ENCODE measurements around the gene BRWD1.

DNA sequence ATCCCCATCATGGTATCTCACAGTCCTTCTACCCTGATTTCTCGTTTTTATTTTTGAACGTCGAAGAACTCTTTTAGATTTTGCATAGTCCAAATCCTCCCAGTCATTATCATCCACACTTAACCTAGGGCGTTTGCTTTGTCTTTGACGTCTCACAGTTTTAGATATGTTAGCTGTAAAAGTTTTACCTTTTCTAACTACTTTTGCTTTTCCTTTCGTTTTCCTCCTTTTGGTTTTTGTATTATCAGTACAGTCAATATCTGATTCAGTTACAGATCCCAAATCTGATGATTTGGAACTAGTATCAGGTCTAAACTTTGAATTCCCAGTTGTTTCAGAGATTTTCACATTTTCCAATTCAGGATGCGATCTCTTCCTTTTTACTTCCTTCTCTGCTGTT lies 117.1 kb downstream of the BRWD1 start:
- TF ChIP-seq EZH2 (IDR thresholded peaks at IDR 0.05; ENCODE audit: low read length, missing control alignments), result no peak
- TF ChIP-seq, protein P1, sequence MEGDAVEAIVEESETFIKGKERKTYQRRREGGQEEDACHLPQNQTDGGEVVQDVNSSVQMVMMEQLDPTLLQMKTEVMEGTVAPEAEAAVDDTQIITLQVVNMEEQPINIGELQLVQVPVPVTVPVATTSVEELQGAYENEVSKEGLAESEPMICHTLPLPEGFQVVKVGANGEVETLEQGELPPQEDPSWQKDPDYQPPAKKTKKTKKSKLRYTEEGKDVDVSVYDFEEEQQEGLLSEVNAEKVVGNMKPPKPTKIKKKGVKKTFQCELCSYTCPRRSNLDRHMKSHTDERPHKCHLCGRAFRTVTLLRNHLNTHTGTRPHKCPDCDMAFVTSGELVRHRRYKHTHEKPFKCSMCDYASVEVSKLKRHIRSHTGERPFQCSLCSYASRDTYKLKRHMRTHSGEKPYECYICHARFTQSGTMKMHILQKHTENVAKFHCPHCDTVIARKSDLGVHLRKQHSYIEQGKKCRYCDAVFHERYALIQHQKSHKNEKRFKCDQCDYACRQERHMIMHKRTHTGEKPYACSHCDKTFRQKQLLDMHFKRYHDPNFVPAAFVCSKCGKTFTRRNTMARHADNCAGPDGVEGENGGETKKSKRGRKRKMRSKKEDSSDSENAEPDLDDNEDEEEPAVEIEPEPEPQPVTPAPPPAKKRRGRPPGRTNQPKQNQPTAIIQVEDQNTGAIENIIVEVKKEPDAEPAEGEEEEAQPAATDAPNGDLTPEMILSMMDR (conservative IDR thresholded peaks at IDR 0.05 in 1 of 2, IDR thresholded peaks at IDR 0.05 in 1 of 2; ENCODE audit: low read depth in 1 of 2, low read length in 2 of 2), result no peak

Measured in fibroblast of lung (primary cell).